ENCODE data around the gene GSTK1. TPM values are rescaled to one million over a fixed set of nuclear protein-coding genes. Genes with fewer than 3 reads are reported as not detected.
A peak's percentile ranks its signal among the peaks of the same experiment; 100 is the strongest.

GSTK1 gene
- total and polyA plus RNA-seq, 2 of the 8 experiments (the other 6 are each of a cell fraction or from before 2014, with no cell fraction given) = 25.5 to 32.5 TPM

DNA sequence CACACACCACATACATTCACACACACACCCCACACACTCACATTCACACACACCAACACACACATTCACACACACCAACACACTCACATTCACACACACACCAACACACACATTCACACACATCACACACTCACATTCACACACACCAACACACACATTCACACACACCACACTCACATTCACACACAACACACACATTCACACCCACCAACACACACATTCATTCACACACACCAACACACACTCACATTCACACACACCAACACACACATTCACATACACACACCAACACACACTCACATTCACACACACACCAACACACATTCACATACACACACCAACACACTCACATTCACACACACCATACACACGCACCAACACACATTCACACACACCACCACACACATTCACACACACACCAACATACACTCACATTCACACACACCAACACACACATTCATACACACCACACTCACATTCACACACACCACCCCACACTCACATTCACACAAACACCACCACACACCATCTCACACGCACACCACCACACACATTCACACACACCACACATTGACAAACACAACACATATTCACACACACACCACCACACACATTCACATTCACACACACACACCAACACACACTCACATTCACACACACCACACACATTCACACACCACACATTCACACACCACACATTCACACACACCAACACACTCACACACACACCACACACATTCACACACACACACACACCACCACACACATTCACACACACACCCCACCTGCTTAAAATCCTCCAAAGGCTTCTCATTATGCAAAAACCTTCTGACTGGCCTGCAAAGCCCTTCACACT lies 32.4 kb upstream of the GSTK1 start:
- no peak overlapping the region for H2AFZ ChIP-seq (ENCODE audit: low read length)
- peak overlapping the region; percentile 32 for H3K4ac ChIP-seq (replicated peaks; ENCODE audit: insufficient read length, low read depth, low read length)
- H3K27me3 ChIP-seq (replicated peaks in 1 of 4; ENCODE audit: control insufficient read depth in 3 of 4, extremely low read depth in 1 of 4, insufficient read depth in 3 of 4, low read length in 3 of 4) = no peaks in the 10 kb centered on the region
- 89 to 100% methylated on average over 2 of the region's 2 CpGs for WGBS, 2 experiments (ENCODE audit: extremely low coverage in 1 of 2, insufficient coverage in 1 of 2, insufficient read length in 1 of 2, insufficient replicate concordance in 2 of 2, low coverage in 1 of 2, low lambda C conversion rate in 2 of 2, missing lambda C conversion rate in 1 of 2)
- H4K91ac ChIP-seq (replicated peaks; ENCODE audit: insufficient read length, low read length) = peak overlapping the region; percentile 89
- peaks cover 0 to 9% of the 10 kb centered on the region in 2 experiments for H4K20me1 ChIP-seq (replicated peaks in 1 of 2; ENCODE audit: control insufficient read depth in 1 of 2, insufficient read depth in 2 of 2, low read length in 2 of 2)
- peak overlapping the region; percentile 69; the same call in 1 of the 2 replicates for H2BK12ac ChIP-seq (ENCODE audit: low read depth, low read length)
- peak overlapping the region in 1 of 4 experiments; percentile 18; a peak in 1 of 7 replicates for H3K9ac ChIP-seq (replicated peaks in 1 of 4; ENCODE audit: extremely low read depth in 1 of 4, low read depth in 3 of 4, low read length in 3 of 4)
- peak overlapping the region; percentile 13; the same call in 1 of the 2 replicates for H2BK5ac ChIP-seq (ENCODE audit: low read depth, low read length)
- TF ChIP-seq SRF (IDR thresholded peaks at IDR 0.05; ENCODE audit: low read depth, low read length) (no peak), RNF2 (IDR thresholded peaks at IDR 0.05; ENCODE audit: borderline replicate concordance, low read depth, low read length, missing control alignments, poor library complexity, severe bottlenecking) (peak; percentile 18)
- H3K14ac ChIP-seq (ENCODE audit: insufficient read length) = no peak overlapping the region
- peak overlapping the region; percentile 64 for H2BK120ac ChIP-seq (replicated peaks; ENCODE audit: low read depth, low read length)
- H3K4me2 ChIP-seq (ENCODE audit: insufficient read depth in 1 of 2, low read depth in 2 of 2, low read length in 2 of 2) = no peak overlapping the region
- H3K36me3 ChIP-seq (ENCODE audit: control insufficient read depth in 2 of 4, insufficient read depth in 4 of 4, low read length in 3 of 4) = no peaks in the 10 kb centered on the region
- ChIA-PET POLR2A (ENCODE audit: partially characterized antibody) (no interaction called here), CTCF (ENCODE audit: partially characterized antibody) (interaction anchor here (2.8 kb wide), 1 partner anchor 16 kb away, joined by 14 read pairs; no protein-coding TSS in a partner anchor)
- FAIRE-seq (no peak), DNase-seq (ENCODE audit: low read depth in 1 of 2, low spot score in 2 of 2) (no peak)
- peaks cover 10% of the 10 kb centered on the region; the same call in 1 of the 2 replicates for H3K23me2 ChIP-seq (ENCODE audit: low read depth, low read length)
- H3K27ac ChIP-seq (ENCODE audit: low read depth, low read length) = no peak overlapping the region
- H2BK20ac ChIP-seq (ENCODE audit: low read length) = no peak overlapping the region; the same call in 1 of the 2 replicates
- no peak overlapping the region for H3K4me3 ChIP-seq (ENCODE audit: extremely low read depth in 1 of 4, insufficient read depth in 2 of 4, low read depth in 3 of 4, low read length in 4 of 4)
- H2AK5ac ChIP-seq (ENCODE audit: low read depth, low read length) = peak overlapping the region; percentile 61; the same call in 1 of the 2 replicates
- H3K79me1 ChIP-seq (ENCODE audit: low read depth, low read length) = no peaks in the 10 kb centered on the region
- no peak overlapping the region for H3K18ac ChIP-seq (ENCODE audit: extremely low read depth, low read length)
- peaks cover 0 to 8% of the 10 kb centered on the region in 2 experiments; a peak in 1 of 4 replicates for H3K79me2 ChIP-seq (ENCODE audit: control insufficient read depth in 1 of 2, insufficient read depth in 2 of 2, low read length in 2 of 2)
- H3K4me1 ChIP-seq (replicated peaks in 1 of 4; ENCODE audit: control insufficient read depth in 3 of 4, insufficient read depth in 4 of 4, low read length in 3 of 4) = peaks cover 0 to 2% (median 0%) of the 10 kb centered on the region in 4 experiments; a peak in 1 of 7 replicates
- H2BK15ac ChIP-seq (ENCODE audit: low read length) = peak overlapping the region; percentile 32; the same call in 1 of the 2 replicates
- H3K9me3 ChIP-seq (ENCODE audit: insufficient read depth in 2 of 2, low read depth in 1 of 2, low read length in 1 of 2) = no peaks in the 10 kb centered on the region; a peak in 1 of 4 replicates
- H3K56ac ChIP-seq (replicated peaks; ENCODE audit: insufficient read length, low read depth, low read length) = peak overlapping the region; percentile 91
- H4K8ac ChIP-seq (ENCODE audit: extremely low read depth, insufficient read depth, low read length) = no peak overlapping the region
- H3K23ac ChIP-seq (ENCODE audit: insufficient read length) = no peak overlapping the region
- no peak overlapping the region for H4K5ac ChIP-seq (ENCODE audit: insufficient read length, low read depth, low read length)
